A549 (cell line): Measurements from ENCODE around the gene KLHL29. TPM values are rescaled to one million over a fixed set of nuclear protein-coding genes. Genes with fewer than 3 reads are reported as not detected.

Experiments
- ATAC-seq, 2 experiments: fragments of 200-7000 bp in 1 of 2; fragments of >200 bp in 1 of 2; cut with Nextera tagmentation in 1 of 2; cut with Tn5 transposase in 1 of 2; 3 replicates each; pipeline versions ENCODE4 v1.8.0 to v1.9.1; 2018 to 2020; ENCODE audit warnings: mild to moderate bottlenecking in 1 of 2, moderate library complexity in 1 of 2
- CTCF ChIA-PET: fragments of 300-600 bp; sonication (Branson Sonifier 250); formaldehyde crosslinking; extraction: SDS; loops from one replicate; lab custom pipeline; 2021; ENCODE audit warnings: antibody characterized with exemption, inconsistent platforms; lab: Yijun Ruan, JAX
- POLR2A ChIA-PET: fragments of 350-600 bp; formaldehyde crosslinking; extraction: SDS; loops from one replicate; lab custom pipeline; 2021; ENCODE audit warnings: antibody characterized with exemption, inconsistent platforms; lab: Yijun Ruan, JAX
- DNase-seq, 2 experiments: peaks; one replicate each; pipeline versions ENCODE4 v3.0.0 to v3.0.0-alpha.2; 2011 to 2016; ENCODE audit warnings: low read depth in 1 of 2, low spot score in 1 of 2
- FAIRE-seq: peaks from 2 replicates; lab custom pipeline; 2011; peaks lifted over from hg19 to GRCh38; lab: Jason Lieb, UNC
- H3K27ac ChIP-seq, 2 experiments: fragments of >200 bp; sonication (Bioruptor Twin); formaldehyde crosslinking; 3 replicates each; pipeline ENCODE4 v1.5.1; 2016 to 2017
- H3K4me1 ChIP-seq: fragments of >200 bp; sonication (Bioruptor Twin); formaldehyde crosslinking; 3 replicates; pipeline ENCODE4 v1.6.1; 2016
- H3K4me2 ChIP-seq: fragments of >200 bp; sonication (Bioruptor Twin); formaldehyde crosslinking; 3 replicates; pipeline ENCODE4 v1.6.1; 2016
- H3K4me3 ChIP-seq: fragments of >200 bp; sonication (Bioruptor Twin); formaldehyde crosslinking; 3 replicates; pipeline ENCODE4 v1.5.1; 2016
- H3K9me3 ChIP-seq: fragments of >200 bp; sonication (Bioruptor Twin); formaldehyde crosslinking; 3 replicates; pipeline ENCODE4 v1.6.1; 2016
- BHLHE40 ChIP-seq: IDR thresholded peaks from 2 replicates; pipeline ENCODE4 v1.6.1; 2012; ENCODE audit warnings: low read depth, low read length, inconsistent platforms
- CBX2 ChIP-seq: fragments of 200-600 bp; sonication (generic); IDR thresholded peaks from 2 replicates; pipeline ENCODE4 v1.6.1; 2016; ENCODE audit warnings: low read depth, mild to moderate bottlenecking, borderline replicate concordance
- EP300 ChIP-seq, 2 experiments: fragments of >200 bp; sonication (Bioruptor Twin); formaldehyde crosslinking; IDR thresholded peaks; 2 replicates in 1 of 2; 3 replicates in 1 of 2; pipeline ENCODE4 v1.6.1; 2016 to 2017
- FOSL2 ChIP-seq, 2 experiments: fragments of 450-650 bp in 1 of 2; fragments of >200 bp in 1 of 2; sonication (Bioruptor Twin) in 1 of 2; formaldehyde crosslinking; IDR thresholded peaks; 2 replicates each; pipeline versions ENCODE4 v1.5.0 to v1.6.1; 2016 to 2020; ENCODE audit warnings: mild to moderate bottlenecking in 1 of 2, moderate library complexity in 1 of 2
- HEYL ChIP-seq: fragments of 250-450 bp; sonication (Bioruptor Pico); IDR thresholded peaks from 2 replicates; pipeline ENCODE4 v1.8.0; 2021; ENCODE audit warnings: mild to moderate bottlenecking, moderate library complexity
- HOXA7 ChIP-seq: fragments of 250-450 bp; sonication (Bioruptor Pico); IDR thresholded peaks from 2 replicates; pipeline ENCODE4 v1.5.0; 2020; ENCODE audit warnings: mild to moderate bottlenecking, moderate library complexity
- HOXB5 ChIP-seq: fragments of 250-450 bp; sonication (Bioruptor Pico); IDR thresholded peaks from 2 replicates; pipeline ENCODE4 v1.5.0; 2020; ENCODE audit warnings: mild to moderate bottlenecking, moderate library complexity
- JUN ChIP-seq, 2 experiments: fragments of >200 bp; sonication (Bioruptor Twin); formaldehyde crosslinking; IDR thresholded peaks; 2 replicates in 1 of 2; 3 replicates in 1 of 2; pipeline ENCODE4 v1.6.1; 2016 to 2017
- JUNB ChIP-seq: fragments of >200 bp; sonication (Bioruptor Twin); formaldehyde crosslinking; IDR thresholded peaks from 2 replicates; pipeline ENCODE4 v1.6.1; 2016
- KDM1A ChIP-seq: fragments of 200-600 bp; sonication (generic); IDR thresholded peaks from 2 replicates; pipeline ENCODE4 v1.6.1; 2016; ENCODE audit warnings: low read depth, mild to moderate bottlenecking
- MAFK ChIP-seq: fragments of 450-650 bp; IDR thresholded peaks from 2 replicates; pipeline ENCODE4 v1.6.1; 2014; ENCODE audit not compliant: partially characterized antibody
- MAZ ChIP-seq: fragments of 150-350 bp; IDR thresholded peaks from 2 replicates; pipeline ENCODE4 v1.6.1; 2014; ENCODE audit warnings: antibody characterized with exemption, low read depth, low read length, borderline replicate concordance
- NFE2L2 ChIP-seq: fragments of 150-350 bp; conservative IDR thresholded peaks from 2 replicates; pipeline ENCODE4 v1.6.1; 2014; ENCODE audit warnings: low read length
- NPAS2 ChIP-seq: fragments of 250-450 bp; sonication (Bioruptor Pico); IDR thresholded peaks from 2 replicates; pipeline ENCODE4 v1.8.0; 2022; ENCODE audit warnings: mild to moderate bottlenecking, moderate library complexity, borderline replicate concordance
- POLR2A ChIP-seq: IDR thresholded peaks from 2 replicates; pipeline ENCODE4 v1.6.1; 2012; ENCODE audit warnings: mild to moderate bottlenecking, low read length
- RARB ChIP-seq: fragments of 250-450 bp; sonication (Bioruptor Pico); IDR thresholded peaks from 2 replicates; pipeline ENCODE4 v1.8.0; 2021; ENCODE audit warnings: mild to moderate bottlenecking, moderate library complexity
- RCOR1 ChIP-seq: fragments of 150-350 bp; IDR thresholded peaks from 2 replicates; pipeline ENCODE4 v1.6.1; 2014; ENCODE audit warnings: antibody characterized with exemption, low read length, low read depth
- RNF2 ChIP-seq: fragments of 200-600 bp; sonication (generic); IDR thresholded peaks from 2 replicates; pipeline ENCODE4 v1.6.1; 2016; ENCODE audit warnings: low read depth, mild to moderate bottlenecking, antibody characterized with exemption, moderate library complexity, borderline replicate concordance
- TFCP2L1 ChIP-seq: fragments of 250-450 bp; sonication (Bioruptor Pico); IDR thresholded peaks from 2 replicates; pipeline ENCODE4 v1.5.0; 2021; ENCODE audit warnings: mild to moderate bottlenecking
- ZFP36 ChIP-seq: fragments of 450-650 bp; IDR thresholded peaks from 2 replicates; pipeline ENCODE4 v1.6.1; 2014; ENCODE audit warnings: borderline replicate concordance; ENCODE audit not compliant: partially characterized antibody
- ZSCAN20 ChIP-seq: fragments of 250-450 bp; sonication (Bioruptor Pico); IDR thresholded peaks from 2 replicates; pipeline ENCODE4 v1.8.0; 2022; ENCODE audit warnings: mild to moderate bottlenecking, moderate library complexity
- WGBS: methylation state at CpG from one replicate; pipeline ENCODE4 v1.1.6; 2017; ENCODE audit errors: missing lambda C conversion rate; 5-methylcytosine and 5-hydroxymethylcytosine counted together
- polyA plus RNA-seq, 4 experiments: library from polyadenylated mRNA; depleted of rRNA in 3 of 4; stranded (reverse); fragments of >200 nt; fragmentation: RNase III in 1 of 4; extraction: RNeasy Plus Mini Kit Qiagen cat#74134 plus additional on column Dnase treatment in 1 of 4; gene quantifications; 2 replicates in 3 of 4; 3 replicates in 1 of 4; pipeline ENCODE4 v1.2.3, GENCODE V29; 2011 to 2017
- TF ChIP-seq, protein P1 (sequence below): IDR thresholded peaks from 2 replicates; pipeline ENCODE4 v1.6.1; 2012
- TF ChIP-seq, protein P2 (sequence below): fragments of 200-600 bp; sonication (generic); IDR thresholded peaks from 2 replicates; pipeline ENCODE4 v1.6.1; 2016; ENCODE audit warnings: antibody characterized with exemption, mild to moderate bottlenecking, moderate library complexity

The KLHL29 gene
- polyA plus RNA-seq, 2 of the 4 experiments (the other 2 are of a cell fraction): 1.3 to 2.5 TPM

- no peak for DNase-seq
- Histone ChIP-seq H3K4me1 (no peaks in the 10 kb centered on the region), H3K4me2 (no peak overlapping the region), H3K27ac (no peak overlapping the region), H3K9me3 (peaks cover 5% of the 10 kb centered on the region; the same call in 1 of the 3 replicates), H3K4me3 (no peak overlapping the region)
- TF ChIP-seq JUN (IDR thresholded peaks at IDR 0.05): no peak
- TF ChIP-seq JUNB: no peak
- no peak for TF ChIP-seq ZFP36
- TF ChIP-seq MAFK: no peak
- TF ChIP-seq HOXB5 (CRISPR knock-in tag): no peak
- TF ChIP-seq CBX2: no peak
- TF ChIP-seq RCOR1: no peak
- no peak for TF ChIP-seq TFCP2L1 (CRISPR knock-in tag)
- no peak for TF ChIP-seq BHLHE40
- no peak for TF ChIP-seq EP300 (IDR thresholded peaks at IDR 0.05)
- no peak for TF ChIP-seq ZSCAN20 (CRISPR knock-in tag)
- ATAC-seq: no peak
- WGBS: 69% methylated on average over 8 of the region's 8 CpGs
- CTCF ChIA-PET: interaction anchor here (0.7 kb wide), 1 partner anchor 15 kb away, joined by 5 read pairs; no protein-coding TSS in a partner anchor
- FAIRE-seq: no peak
- POLR2A ChIA-PET: no interaction called here
Observed at GRCh38 chr2:23622466-23622865, 237.5 kb downstream of the KLHL29 start.

GRCh38 chr2:23622966-23623675, 238.1 kb downstream of the KLHL29 start:
- 65% methylated on average over 14 of the region's 14 CpGs for WGBS
- Histone ChIP-seq H3K27ac (no peak overlapping the region), H3K4me3 (no peak overlapping the region), H3K4me2 (no peak overlapping the region), H3K9me3 (peaks cover 5% of the 10 kb centered on the region; the same call in 1 of the 3 replicates)
- ChIA-PET CTCF (interaction anchor here (0.7 to 2.4 kb wide), 2 partner anchors 12 to 15 kb away, joined by 5 to 7 read pairs; no protein-coding TSS in a partner anchor), POLR2A (no interaction called here)
- ATAC-seq: no peak
- no peak for DNase-seq
- FAIRE-seq: no peak
- no peak for TF ChIP-seq NPAS2 (CRISPR knock-in tag)
- TF ChIP-seq RARB: no peak
- no peak for TF ChIP-seq FOSL2 (IDR thresholded peaks at IDR 0.05)
- no peak for TF ChIP-seq FOSL2 (CRISPR knock-in tag; IDR thresholded peaks at IDR 0.05)
- TF ChIP-seq NFE2L2: no peak
- TF ChIP-seq, protein P1, sequence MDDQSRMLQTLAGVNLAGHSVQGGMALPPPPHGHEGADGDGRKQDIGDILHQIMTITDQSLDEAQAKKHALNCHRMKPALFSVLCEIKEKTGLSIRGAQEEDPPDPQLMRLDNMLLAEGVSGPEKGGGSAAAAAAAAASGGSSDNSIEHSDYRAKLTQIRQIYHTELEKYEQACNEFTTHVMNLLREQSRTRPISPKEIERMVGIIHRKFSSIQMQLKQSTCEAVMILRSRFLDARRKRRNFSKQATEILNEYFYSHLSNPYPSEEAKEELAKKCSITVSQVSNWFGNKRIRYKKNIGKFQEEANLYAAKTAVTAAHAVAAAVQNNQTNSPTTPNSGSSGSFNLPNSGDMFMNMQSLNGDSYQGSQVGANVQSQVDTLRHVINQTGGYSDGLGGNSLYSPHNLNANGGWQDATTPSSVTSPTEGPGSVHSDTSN: no peak
- no peak for TF ChIP-seq ZSCAN20 (CRISPR knock-in tag)
- TF ChIP-seq HEYL (CRISPR knock-in tag): no peak
- no peak for TF ChIP-seq HOXA7 (CRISPR knock-in tag)
- TF ChIP-seq KDM1A: no peak
- TF ChIP-seq POLR2A: no peak
- TF ChIP-seq EP300 (IDR thresholded peaks at IDR 0.05): no peak
- TF ChIP-seq RNF2: no peak
- TF ChIP-seq MAZ: no peak
- TF ChIP-seq, protein P2, sequence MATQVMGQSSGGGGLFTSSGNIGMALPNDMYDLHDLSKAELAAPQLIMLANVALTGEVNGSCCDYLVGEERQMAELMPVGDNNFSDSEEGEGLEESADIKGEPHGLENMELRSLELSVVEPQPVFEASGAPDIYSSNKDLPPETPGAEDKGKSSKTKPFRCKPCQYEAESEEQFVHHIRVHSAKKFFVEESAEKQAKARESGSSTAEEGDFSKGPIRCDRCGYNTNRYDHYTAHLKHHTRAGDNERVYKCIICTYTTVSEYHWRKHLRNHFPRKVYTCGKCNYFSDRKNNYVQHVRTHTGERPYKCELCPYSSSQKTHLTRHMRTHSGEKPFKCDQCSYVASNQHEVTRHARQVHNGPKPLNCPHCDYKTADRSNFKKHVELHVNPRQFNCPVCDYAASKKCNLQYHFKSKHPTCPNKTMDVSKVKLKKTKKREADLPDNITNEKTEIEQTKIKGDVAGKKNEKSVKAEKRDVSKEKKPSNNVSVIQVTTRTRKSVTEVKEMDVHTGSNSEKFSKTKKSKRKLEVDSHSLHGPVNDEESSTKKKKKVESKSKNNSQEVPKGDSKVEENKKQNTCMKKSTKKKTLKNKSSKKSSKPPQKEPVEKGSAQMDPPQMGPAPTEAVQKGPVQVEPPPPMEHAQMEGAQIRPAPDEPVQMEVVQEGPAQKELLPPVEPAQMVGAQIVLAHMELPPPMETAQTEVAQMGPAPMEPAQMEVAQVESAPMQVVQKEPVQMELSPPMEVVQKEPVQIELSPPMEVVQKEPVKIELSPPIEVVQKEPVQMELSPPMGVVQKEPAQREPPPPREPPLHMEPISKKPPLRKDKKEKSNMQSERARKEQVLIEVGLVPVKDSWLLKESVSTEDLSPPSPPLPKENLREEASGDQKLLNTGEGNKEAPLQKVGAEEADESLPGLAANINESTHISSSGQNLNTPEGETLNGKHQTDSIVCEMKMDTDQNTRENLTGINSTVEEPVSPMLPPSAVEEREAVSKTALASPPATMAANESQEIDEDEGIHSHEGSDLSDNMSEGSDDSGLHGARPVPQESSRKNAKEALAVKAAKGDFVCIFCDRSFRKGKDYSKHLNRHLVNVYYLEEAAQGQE: no peak
- TF ChIP-seq, all 56 proteins: peak for 0
- no peaks in the 10 kb centered on the region for H3K4me1 ChIP-seq
